Measurements from ENCODE around the gene TDRKH.
"Not testable (repeated sequence)": the region's sequence is repeated elsewhere in the genome, so short reads cannot be mapped to it uniquely, and the experiment has no call there.

TDRKH gene

GRCh38 chr1:151782026-151782425 lies 8.3 kb downstream of the TDRKH start:
- H2AFZ ChIP-seq (ENCODE audit: low read length); H3K4me3 ChIP-seq (ENCODE audit: low read length); H4K20me1 ChIP-seq (ENCODE audit: insufficient read depth, low read length); H3K79me2 ChIP-seq (ENCODE audit: low read length); H3K9me3 ChIP-seq (replicated peaks; ENCODE audit: insufficient read depth, low read length); H3K9me2 ChIP-seq (replicated peaks; ENCODE audit: insufficient read depth, low read length); H3K36me3 ChIP-seq (replicated peaks; ENCODE audit: insufficient read depth, low read length); H3K27me3 ChIP-seq (replicated peaks; ENCODE audit: insufficient read depth, low read length); H3K9ac ChIP-seq (ENCODE audit: low read length): not testable (repeated sequence)
- peak; percentile 18; the same call in 1 of the 2 replicates for TF ChIP-seq CTCF (IDR thresholded peaks at IDR 0.05; ENCODE audit: low read length)
- DNase-seq = peak; percentile 69
- Histone ChIP-seq H3K4me2 (ENCODE audit: low read depth, low read length) (peak overlapping the region; percentile 1; the same call in 1 of the 2 replicates), H3K4me1 (ENCODE audit: low read length) (peaks cover 42% of the 10 kb centered on the region), H3F3A (ENCODE audit: insufficient read depth, low read length) (peaks cover 17% of the 10 kb centered on the region), H3K27ac (ENCODE audit: low read length) (peak overlapping the region; percentile 26; the same call in 1 of the 2 replicates)

GRCh38 chr1:151780736-151781135 lies 9.6 kb downstream of the TDRKH start:
- not testable (repeated sequence) for H3K4me3 ChIP-seq (ENCODE audit: low read length); H3K4me2 ChIP-seq (ENCODE audit: low read depth, low read length); H3K9ac ChIP-seq (ENCODE audit: low read length)

GRCh38 chr1:151779852-151780251 lies 10.4 kb downstream of the TDRKH start:
- Histone ChIP-seq H3K79me2 (ENCODE audit: low read length) (no peaks in the 10 kb centered on the region), H2AFZ (ENCODE audit: low read length) (no peak overlapping the region), H3K27me3 (replicated peaks; ENCODE audit: insufficient read depth, low read length) (no peaks in the 10 kb centered on the region), H4K20me1 (ENCODE audit: insufficient read depth, low read length) (no peaks in the 10 kb centered on the region), H3K9me3 (replicated peaks; ENCODE audit: insufficient read depth, low read length) (no peaks in the 10 kb centered on the region), H3K9ac (ENCODE audit: low read length) (no peak overlapping the region), H3K4me3 (ENCODE audit: low read length) (no peak overlapping the region), H3F3A (ENCODE audit: insufficient read depth, low read length) (peaks cover 17% of the 10 kb centered on the region), H3K9me2 (replicated peaks; ENCODE audit: insufficient read depth, low read length) (no peaks in the 10 kb centered on the region), H3K27ac (ENCODE audit: low read length) (peak overlapping the region; percentile 43; the same call in 1 of the 2 replicates), H3K4me2 (ENCODE audit: low read depth, low read length) (peak overlapping the region; percentile 9; the same call in 1 of the 2 replicates), H3K36me3 (replicated peaks; ENCODE audit: insufficient read depth, low read length) (no peaks in the 10 kb centered on the region), H3K4me1 (ENCODE audit: low read length) (peaks cover 42% of the 10 kb centered on the region)
- TF ChIP-seq EZH2phosphoT487 (IDR thresholded peaks at IDR 0.05; ENCODE audit: low read length) = no peak
- no peak for TF ChIP-seq CTCF (IDR thresholded peaks at IDR 0.05; ENCODE audit: low read length)
- no peak for TF ChIP-seq EZH2 (optimal IDR thresholded peaks at IDR 0.05; ENCODE audit: low read depth, low read length)
- peak; percentile 78 for DNase-seq

More at GRCh38 chr1:151780736-151781135, 9.6 kb downstream of the TDRKH start:
- peaks cover 17% of the 10 kb centered on the region for H3F3A ChIP-seq (ENCODE audit: insufficient read depth, low read length)
- DNase-seq; H4K20me1 ChIP-seq (ENCODE audit: insufficient read depth, low read length); H2AFZ ChIP-seq (ENCODE audit: low read length); H3K36me3 ChIP-seq (replicated peaks; ENCODE audit: insufficient read depth, low read length); H3K9me3 ChIP-seq (replicated peaks; ENCODE audit: insufficient read depth, low read length); H3K79me2 ChIP-seq (ENCODE audit: low read length); H3K27me3 ChIP-seq (replicated peaks; ENCODE audit: insufficient read depth, low read length); H3K9me2 ChIP-seq (replicated peaks; ENCODE audit: insufficient read depth, low read length); H3K27ac ChIP-seq (ENCODE audit: low read length): not testable (repeated sequence)
- peaks cover 42% of the 10 kb centered on the region for H3K4me1 ChIP-seq (ENCODE audit: low read length)

GRCh38 chr1:151777317-151777716 lies 13.0 kb downstream of the TDRKH start:
- Histone ChIP-seq H4K20me1 (ENCODE audit: insufficient read depth, low read length) (no peaks in the 10 kb centered on the region), H3F3A (ENCODE audit: insufficient read depth, low read length) (peaks cover 17% of the 10 kb centered on the region), H3K9ac (ENCODE audit: low read length) (no peak overlapping the region), H3K4me1 (ENCODE audit: low read length) (peaks cover 31% of the 10 kb centered on the region), H3K79me2 (ENCODE audit: low read length) (no peaks in the 10 kb centered on the region), H3K9me3 (replicated peaks; ENCODE audit: insufficient read depth, low read length) (no peaks in the 10 kb centered on the region), H2AFZ (ENCODE audit: low read length) (no peak overlapping the region), H3K4me2 (ENCODE audit: low read depth, low read length) (no peak overlapping the region), H3K36me3 (replicated peaks; ENCODE audit: insufficient read depth, low read length) (no peaks in the 10 kb centered on the region), H3K9me2 (replicated peaks; ENCODE audit: insufficient read depth, low read length) (no peaks in the 10 kb centered on the region), H3K27ac (ENCODE audit: low read length) (no peak overlapping the region), H3K27me3 (replicated peaks; ENCODE audit: insufficient read depth, low read length) (no peaks in the 10 kb centered on the region), H3K4me3 (ENCODE audit: low read length) (no peak overlapping the region)
- no peak for TF ChIP-seq EZH2 (optimal IDR thresholded peaks at IDR 0.05; ENCODE audit: low read depth, low read length)
- TF ChIP-seq EZH2phosphoT487 (IDR thresholded peaks at IDR 0.05; ENCODE audit: low read length) = no peak
- TF ChIP-seq CTCF (IDR thresholded peaks at IDR 0.05; ENCODE audit: low read length) = no peak
- no peak for DNase-seq

Data from MM.1S (cell line).